ENCODE measurements around the gene HOTAIR.

HOTAIR gene

DNA sequence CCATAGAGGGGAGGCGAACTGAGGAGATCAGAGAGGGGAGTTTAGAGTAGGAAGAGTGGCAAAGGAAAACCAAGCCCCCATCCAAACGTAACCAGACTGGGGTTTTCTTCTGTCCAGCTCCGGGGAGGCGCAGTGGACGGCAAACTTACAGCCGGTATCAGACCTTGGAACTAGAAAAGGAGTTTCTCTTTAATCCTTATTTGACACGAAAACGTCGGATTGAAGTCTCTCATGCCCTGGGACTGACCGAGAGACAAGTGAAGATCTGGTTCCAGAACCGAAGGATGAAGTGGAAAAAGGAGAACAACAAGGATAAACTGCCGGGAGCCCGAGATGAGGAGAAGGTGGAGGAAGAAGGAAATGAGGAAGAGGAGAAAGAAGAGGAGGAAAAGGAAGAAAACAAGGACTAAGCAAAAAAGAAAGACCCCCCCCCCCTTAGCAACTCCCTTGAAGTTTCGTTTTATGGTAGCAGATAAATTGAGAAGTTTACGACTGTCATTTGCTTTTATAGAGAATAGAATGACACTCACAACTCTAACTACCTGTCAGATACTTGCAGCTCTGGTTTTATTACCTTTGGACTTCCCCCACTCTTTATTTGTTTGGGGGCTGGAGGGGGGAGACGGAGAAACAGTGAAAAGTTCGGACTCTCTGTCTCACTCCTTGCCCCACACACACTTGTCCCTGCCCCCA lies 36.4 kb upstream of the HOTAIR start:
- no peak for DNase-seq (ENCODE audit: low read depth)
- no peak overlapping the region for H3K4me3 ChIP-seq (replicated peaks; ENCODE audit: low read depth, low read length)
- TF ChIP-seq, protein P1, sequence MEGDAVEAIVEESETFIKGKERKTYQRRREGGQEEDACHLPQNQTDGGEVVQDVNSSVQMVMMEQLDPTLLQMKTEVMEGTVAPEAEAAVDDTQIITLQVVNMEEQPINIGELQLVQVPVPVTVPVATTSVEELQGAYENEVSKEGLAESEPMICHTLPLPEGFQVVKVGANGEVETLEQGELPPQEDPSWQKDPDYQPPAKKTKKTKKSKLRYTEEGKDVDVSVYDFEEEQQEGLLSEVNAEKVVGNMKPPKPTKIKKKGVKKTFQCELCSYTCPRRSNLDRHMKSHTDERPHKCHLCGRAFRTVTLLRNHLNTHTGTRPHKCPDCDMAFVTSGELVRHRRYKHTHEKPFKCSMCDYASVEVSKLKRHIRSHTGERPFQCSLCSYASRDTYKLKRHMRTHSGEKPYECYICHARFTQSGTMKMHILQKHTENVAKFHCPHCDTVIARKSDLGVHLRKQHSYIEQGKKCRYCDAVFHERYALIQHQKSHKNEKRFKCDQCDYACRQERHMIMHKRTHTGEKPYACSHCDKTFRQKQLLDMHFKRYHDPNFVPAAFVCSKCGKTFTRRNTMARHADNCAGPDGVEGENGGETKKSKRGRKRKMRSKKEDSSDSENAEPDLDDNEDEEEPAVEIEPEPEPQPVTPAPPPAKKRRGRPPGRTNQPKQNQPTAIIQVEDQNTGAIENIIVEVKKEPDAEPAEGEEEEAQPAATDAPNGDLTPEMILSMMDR (IDR thresholded peaks at IDR 0.05; ENCODE audit: low read length, missing control alignments) = no peak

DNA sequence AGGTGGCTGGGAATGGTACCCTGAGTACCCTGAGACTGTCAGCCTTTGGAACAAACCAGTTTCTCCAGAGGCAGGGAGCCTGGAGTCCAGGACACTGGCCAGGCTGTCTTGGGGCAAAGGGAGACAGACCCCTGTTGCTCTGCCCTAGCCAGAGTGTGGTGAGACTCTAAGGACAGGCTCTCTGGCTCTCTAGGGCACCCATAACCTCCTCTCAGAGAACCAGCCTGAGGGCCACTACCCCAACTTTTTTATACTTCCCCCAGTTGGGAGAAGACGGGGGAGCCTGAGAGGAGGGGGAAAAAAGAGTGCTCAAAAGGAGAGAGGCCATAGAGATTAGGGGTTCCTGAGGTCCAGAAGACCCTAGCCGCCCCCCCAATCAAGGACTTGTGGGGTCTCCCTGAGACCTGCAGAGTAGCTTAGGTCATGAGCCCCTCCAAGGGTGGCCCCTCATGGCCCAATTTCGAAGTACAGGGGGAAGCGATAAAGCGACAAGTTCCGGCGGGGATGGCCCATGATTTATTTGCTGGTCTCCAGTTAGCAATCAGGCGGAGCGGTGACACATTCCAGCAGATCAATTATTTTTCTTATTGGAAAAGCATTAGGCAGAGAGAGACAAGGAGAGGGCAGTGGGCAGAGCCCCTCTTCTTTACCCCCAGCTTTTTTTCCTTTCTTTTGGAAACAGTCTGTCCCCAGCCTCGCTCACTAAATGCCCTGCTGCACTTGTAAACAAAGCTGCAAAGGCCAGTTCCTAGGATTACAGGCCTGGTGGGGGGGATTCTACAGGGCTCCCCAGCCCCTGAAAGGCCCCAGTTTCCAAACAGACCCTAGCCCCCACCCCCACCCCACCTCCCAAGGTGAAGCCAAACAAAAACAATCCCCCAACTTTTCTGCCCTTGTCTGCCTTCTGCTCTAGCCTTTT lies 35.6 kb upstream of the HOTAIR start:
- TF ChIP-seq, protein P1 (IDR thresholded peaks at IDR 0.05; ENCODE audit: low read length, missing control alignments) = no peak
- no peak overlapping the region for H3K4me3 ChIP-seq (replicated peaks; ENCODE audit: low read depth, low read length)
- DNase-seq (ENCODE audit: low read depth) = no peak

DNA sequence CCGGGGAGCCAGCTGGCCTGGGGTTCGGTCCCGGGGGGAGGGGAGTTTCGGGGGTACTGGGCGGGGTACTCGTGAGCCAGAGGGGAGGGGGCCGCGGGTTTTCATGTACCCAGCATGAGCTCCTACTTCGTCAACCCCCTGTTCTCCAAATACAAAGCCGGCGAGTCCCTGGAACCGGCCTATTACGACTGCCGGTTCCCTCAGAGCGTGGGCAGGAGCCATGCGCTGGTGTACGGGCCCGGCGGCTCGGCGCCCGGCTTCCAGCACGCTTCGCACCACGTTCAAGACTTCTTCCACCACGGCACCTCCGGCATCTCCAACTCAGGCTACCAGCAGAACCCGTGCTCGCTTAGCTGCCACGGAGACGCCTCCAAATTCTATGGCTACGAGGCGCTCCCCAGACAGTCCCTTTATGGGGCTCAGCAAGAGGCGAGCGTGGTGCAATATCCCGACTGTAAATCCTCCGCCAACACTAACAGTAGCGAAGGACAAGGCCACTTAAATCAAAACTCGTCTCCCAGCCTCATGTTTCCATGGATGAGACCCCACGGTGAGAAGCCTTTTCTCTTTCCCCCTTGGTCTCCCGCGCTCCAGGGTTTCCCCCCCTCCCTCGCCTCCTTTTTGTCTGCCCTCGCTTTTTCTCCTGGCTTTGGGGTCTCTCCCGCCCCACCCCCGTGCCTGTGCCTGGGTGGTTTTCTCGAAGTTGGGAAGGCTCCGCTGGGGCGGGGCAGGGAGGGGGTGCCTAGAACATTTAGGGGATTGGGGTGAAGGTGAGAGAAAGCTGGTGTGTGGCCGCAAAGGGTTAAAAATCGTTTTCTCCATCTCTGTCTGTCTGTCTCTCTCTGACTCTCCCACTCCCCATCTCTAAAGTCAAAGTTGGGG lies 34.7 kb upstream of the HOTAIR start:
- no peak for DNase-seq (ENCODE audit: low read depth)
- TF ChIP-seq, protein P1 (IDR thresholded peaks at IDR 0.05; ENCODE audit: low read length, missing control alignments) = no peak
- no peak overlapping the region for H3K4me3 ChIP-seq (replicated peaks; ENCODE audit: low read depth, low read length)

DNA sequence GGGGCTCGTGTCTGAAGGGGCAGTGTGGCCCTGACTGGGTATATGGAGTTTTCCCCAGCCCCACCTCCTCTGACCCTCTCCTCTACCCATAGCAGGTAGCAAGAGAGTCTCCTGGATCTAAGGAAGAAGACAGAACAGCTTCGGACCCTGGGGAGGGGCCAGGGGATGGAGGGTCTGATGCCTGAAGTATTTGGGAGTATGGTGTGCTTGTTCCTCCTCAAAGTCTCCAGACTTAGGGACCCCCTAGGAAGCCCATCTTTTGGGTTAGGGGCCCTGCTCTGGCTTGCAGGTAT lies 33.5 kb upstream of the HOTAIR start:
- no peak for DNase-seq (ENCODE audit: low read depth)
- TF ChIP-seq, protein P1 (IDR thresholded peaks at IDR 0.05; ENCODE audit: low read length, missing control alignments) = no peak
- no peak overlapping the region for H3K4me3 ChIP-seq (replicated peaks; ENCODE audit: low read depth, low read length)

DNA sequence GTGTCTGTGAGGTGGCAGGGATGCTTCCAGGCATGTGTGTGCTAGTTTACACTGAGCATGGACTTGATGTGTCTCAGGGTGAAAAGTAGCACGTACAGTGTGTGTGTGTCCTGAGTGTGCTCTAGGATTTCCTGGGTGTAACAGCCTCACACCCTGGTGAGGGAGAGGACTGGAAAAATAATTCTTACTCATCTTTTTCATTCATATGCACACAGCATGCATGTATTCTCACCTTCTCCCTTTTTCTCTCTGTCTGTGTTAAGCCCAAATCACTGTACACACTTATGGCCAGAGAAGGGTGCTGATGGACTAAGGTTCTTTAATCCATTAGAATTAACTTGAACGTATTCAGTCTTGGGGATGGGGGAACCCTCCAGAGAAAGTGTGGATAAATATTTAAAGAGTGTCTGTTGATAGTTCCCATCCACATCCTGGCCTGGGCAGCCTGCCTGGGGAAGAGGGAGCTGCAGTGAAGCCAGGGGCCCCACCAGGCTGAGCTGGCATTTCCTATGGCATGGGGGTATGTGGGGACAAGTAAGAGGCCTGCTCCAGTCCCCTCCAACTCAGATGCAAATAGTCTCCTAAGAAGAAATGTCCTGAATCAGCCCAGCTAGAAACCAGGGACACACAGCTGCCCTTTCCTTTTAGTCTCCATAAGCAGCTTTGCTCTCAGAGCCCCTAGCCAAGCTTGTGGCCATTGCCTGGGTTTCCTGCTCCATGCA lies 32.9 kb upstream of the HOTAIR start:
- TF ChIP-seq, protein P1 (IDR thresholded peaks at IDR 0.05; ENCODE audit: low read length, missing control alignments) = no peak
- no peak overlapping the region for H3K4me3 ChIP-seq (replicated peaks; ENCODE audit: low read depth, low read length)
- DNase-seq (ENCODE audit: low read depth) = no peak

DNA sequence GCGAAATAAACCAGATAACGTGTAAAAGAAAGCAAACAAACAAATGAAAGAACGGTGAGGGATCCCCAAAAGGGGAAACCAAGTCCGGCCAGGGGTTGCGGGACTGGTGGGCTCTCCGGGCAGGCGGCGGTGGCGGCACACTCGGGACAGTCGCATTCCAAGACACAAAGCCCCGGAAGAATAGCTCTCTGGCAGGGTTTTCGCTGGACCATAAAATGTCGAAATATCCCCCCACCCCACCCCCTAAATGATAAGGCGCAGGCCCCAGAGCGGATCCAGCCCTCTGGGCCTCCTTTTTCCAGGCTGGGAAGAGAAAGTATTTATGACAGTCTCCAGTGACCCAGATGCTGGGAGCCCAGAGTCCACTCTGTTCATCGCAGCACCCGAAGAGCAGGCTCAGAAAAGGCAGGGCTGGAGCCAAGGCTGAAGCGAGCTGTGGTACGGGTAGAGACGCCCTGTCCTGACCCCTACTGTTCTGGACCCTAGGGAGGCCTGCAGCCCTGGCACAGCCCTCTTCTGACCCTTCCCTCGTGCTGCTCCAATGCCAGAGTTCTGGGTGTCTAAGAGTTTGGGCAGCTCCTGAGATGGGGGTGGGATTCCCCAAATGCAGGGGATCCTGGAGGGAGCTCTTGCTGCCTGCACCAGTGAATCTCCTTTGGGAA lies 31.9 kb upstream of the HOTAIR start:
- H3K4me3 ChIP-seq (replicated peaks; ENCODE audit: low read depth, low read length) = peak overlapping the region; percentile 27
- no peak for DNase-seq (ENCODE audit: low read depth)
- TF ChIP-seq, protein P1 (IDR thresholded peaks at IDR 0.05; ENCODE audit: low read length, missing control alignments) = no peak

All from fibroblast of pulmonary artery (primary cell).